ENCODE data around the gene DYNC2LI1.
"Not testable (repeated sequence)": the region's sequence is repeated elsewhere in the genome, so short reads cannot be mapped to it uniquely, and the experiment has no call there.

DYNC2LI1 gene

DNA sequence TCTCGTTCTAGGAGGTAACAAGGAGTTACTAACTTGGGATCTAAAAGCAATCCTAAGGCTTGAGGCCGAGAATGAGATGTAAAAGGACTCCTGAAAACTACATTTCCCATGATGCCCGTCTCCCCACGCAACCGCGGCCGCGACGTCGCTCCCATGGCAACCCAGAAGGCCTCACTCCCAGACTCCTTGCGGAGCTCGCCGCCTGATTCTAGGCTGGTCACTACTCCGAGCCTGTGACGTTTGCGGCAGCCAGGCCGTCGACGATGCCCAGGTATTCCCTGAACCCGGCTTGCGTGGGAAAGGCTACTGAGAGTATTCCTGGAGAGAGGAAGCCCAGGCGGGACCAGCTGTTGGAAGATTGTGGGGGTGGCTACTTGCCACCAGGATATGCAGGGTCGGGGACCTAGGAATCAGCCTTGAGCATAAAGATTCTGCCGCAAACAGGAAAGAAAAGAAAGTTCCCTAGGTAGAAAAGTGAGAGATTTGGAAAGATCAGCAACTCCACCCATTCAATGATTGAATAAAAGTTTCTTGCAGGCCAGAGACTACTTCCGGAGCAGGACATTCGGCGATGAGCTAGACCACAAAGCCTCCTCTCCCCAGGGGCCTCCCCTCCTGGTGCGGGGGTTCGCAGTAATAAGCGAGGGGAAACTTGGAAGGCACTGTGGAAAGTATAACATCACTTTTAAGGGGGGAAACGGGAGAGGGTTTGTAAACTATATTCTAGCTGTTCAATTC, at the start of gene DYNC2LI1:
TSS of gene DYNC2LI1 (plus strand) at position 164 of the 738 bp plus-strand sequence. CDS start at position 264, 100 bp downstream.
- Histone ChIP-seq H3K36me3 (ENCODE audit: control insufficient read depth, low read depth, low read length) (no peaks in the 10 kb centered on the region), H3K27me3 (ENCODE audit: control insufficient read depth, insufficient read depth, low read length) (no peaks in the 10 kb centered on the region), H3K27ac (ENCODE audit: low read length) (no peak within 1 kb of the TSS), H3K4me3 (ENCODE audit: low read length) (peak within 1 kb of the TSS; percentile 80), H3K9me3 (ENCODE audit: control insufficient read depth, low read depth, low read length) (no peaks in the 10 kb centered on the region), H3K9ac (ENCODE audit: low read length) (peak within 1 kb of the TSS; percentile 67), H3K4me1 (ENCODE audit: control insufficient read depth, low read depth, low read length) (no peaks in the 10 kb centered on the region)

DNA sequence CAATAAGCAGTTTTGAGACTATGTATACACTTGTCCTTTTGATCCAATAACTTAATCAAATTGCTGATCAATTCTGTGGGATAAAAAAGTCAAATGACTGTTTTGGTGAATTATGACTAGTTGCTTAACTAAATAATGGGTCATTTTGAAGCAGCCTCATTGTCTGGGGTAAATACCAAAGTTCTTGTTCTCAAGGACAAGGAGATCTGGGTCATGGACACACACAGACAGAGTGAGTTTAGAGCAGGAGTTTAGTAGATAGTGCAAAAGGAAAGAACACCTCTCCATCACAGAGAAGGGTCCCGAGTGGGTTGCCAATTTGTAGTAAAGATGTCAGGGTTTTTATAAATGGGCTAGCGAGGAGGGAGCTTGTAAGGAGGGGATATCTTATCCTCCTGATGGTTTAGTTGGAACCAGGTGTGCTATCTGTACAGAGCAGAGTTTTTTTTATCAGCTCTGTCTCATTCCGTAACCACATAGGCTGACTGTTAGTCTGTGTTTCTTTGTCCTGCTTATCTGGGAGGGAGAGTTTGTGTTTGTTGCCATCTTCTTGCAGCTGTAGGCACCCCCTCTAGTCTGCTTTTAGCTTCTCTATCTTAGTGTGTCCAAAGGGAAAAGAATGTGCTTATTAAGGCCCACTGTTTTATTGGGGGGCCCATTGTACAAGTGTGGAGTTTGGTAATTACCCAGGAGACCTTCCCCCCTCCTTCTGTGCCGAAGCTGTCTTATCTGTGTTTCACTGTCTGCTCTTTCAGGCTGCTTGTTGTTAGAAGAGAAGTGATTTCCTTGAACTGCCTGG, 48.9 kb upstream of the DYNC2LI1 start:
- no peaks in the 10 kb centered on the region for H3K36me3 ChIP-seq (ENCODE audit: control insufficient read depth, low read depth, low read length)
- H3K9me3 ChIP-seq (ENCODE audit: control insufficient read depth, low read depth, low read length), result no peaks in the 10 kb centered on the region
- no peak overlapping the region for H3K9ac ChIP-seq (ENCODE audit: low read length)
- H3K27me3 ChIP-seq (ENCODE audit: control insufficient read depth, insufficient read depth, low read length), result no peaks in the 10 kb centered on the region
- peaks cover 8% of the 10 kb centered on the region for H3K4me1 ChIP-seq (ENCODE audit: control insufficient read depth, low read depth, low read length)
- no peak overlapping the region for H3K27ac ChIP-seq (ENCODE audit: low read length)
- no peak overlapping the region for H3K4me3 ChIP-seq (ENCODE audit: low read length)

DNA sequence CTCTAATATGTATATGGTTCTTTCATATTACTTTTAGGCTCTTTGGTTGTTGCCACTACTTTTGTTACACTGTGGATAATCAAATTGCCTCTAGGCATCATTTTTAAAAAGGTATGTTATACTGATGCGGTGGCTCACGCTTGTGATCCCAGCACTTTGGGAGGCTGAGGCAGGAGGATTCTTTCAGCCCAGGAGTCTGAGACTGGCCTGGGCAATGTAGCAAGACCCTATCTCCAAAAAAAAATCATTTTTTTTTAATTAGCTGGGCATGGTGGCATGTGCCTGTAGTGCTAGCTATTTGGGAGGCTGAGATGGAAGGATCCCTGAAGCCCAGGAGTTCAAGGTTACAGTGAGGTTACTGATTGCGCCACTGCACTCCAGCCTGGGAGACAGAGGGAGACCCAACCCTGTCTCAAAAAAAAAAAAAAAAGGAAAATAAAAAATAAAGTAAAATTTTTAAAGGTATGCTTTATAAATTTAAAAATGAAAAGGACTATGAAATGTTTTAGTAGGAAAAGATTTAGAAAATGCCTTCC, 48.1 kb upstream of the DYNC2LI1 start:
- Histone ChIP-seq H3K27me3 (ENCODE audit: control insufficient read depth, insufficient read depth, low read length) (no peaks in the 10 kb centered on the region), H3K27ac (ENCODE audit: low read length) (no peak overlapping the region), H3K4me1 (ENCODE audit: control insufficient read depth, low read depth, low read length) (peaks cover 8% of the 10 kb centered on the region), H3K9ac (ENCODE audit: low read length) (no peak overlapping the region), H3K4me3 (ENCODE audit: low read length) (no peak overlapping the region), H3K36me3 (ENCODE audit: control insufficient read depth, low read depth, low read length) (no peaks in the 10 kb centered on the region), H3K9me3 (ENCODE audit: control insufficient read depth, low read depth, low read length) (no peaks in the 10 kb centered on the region)

DNA sequence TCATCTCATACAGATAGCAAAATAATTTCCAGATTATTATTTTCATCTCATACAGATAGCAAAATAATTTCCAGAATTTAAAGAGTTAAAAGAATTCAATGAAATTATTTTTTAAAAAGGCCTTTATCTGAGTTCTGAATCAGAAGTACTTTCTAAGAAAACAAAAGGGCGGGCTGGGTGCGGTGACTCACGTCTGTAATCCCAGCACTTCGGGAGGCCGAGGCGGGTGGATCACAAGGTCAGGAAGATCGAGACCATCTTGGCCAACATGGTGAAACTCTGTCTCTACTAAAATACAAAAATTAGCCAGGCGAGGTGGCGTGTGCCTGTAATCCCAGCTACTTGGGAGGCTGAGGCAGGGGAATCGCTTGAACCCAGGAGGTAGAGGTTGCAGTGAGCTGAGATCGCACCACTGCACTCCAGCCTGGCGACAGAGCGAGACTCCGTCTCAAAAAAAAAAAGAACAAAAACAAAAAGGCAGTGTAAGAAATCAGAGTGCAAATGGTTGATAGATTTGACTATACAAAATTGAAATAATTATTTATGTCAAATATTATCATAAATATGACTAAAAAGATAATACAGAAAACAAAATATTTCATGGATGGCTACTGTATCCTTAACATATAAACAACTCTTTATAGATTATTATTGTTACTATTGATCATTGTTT, 46.7 kb upstream of the DYNC2LI1 start:
- H3K4me1 ChIP-seq (ENCODE audit: control insufficient read depth, low read depth, low read length); H3K36me3 ChIP-seq (ENCODE audit: control insufficient read depth, low read depth, low read length); H3K27me3 ChIP-seq (ENCODE audit: control insufficient read depth, insufficient read depth, low read length); H3K9ac ChIP-seq (ENCODE audit: low read length); H3K9me3 ChIP-seq (ENCODE audit: control insufficient read depth, low read depth, low read length); H3K4me3 ChIP-seq (ENCODE audit: low read length); H3K27ac ChIP-seq (ENCODE audit: low read length): not testable (repeated sequence)

DNA sequence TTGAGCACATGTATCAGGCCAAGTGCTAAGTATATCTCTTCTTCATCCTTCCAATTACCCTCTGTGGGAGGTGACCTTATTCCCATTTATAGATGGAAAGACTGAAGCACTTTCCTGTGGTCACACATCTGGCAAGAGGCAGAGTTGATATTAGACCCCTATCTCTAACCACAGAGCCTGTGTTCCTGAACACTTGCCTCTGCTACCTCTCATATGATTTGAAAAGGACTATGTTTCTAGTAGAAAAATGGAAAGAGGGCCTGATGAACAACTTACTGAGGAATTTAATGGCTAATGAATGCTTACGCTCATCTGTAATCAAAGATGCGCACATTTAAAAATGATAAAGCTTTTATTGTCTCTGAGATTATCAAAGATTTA, 46.2 kb upstream of the DYNC2LI1 start:
- no peaks in the 10 kb centered on the region for H3K9me3 ChIP-seq (ENCODE audit: control insufficient read depth, low read depth, low read length)
- H3K4me1 ChIP-seq (ENCODE audit: control insufficient read depth, low read depth, low read length), result peaks cover 8% of the 10 kb centered on the region
- H3K4me3 ChIP-seq (ENCODE audit: low read length), result no peak overlapping the region
- H3K9ac ChIP-seq (ENCODE audit: low read length), result no peak overlapping the region
- H3K27me3 ChIP-seq (ENCODE audit: control insufficient read depth, insufficient read depth, low read length), result no peaks in the 10 kb centered on the region
- no peak overlapping the region for H3K27ac ChIP-seq (ENCODE audit: low read length)
- H3K36me3 ChIP-seq (ENCODE audit: control insufficient read depth, low read depth, low read length), result no peaks in the 10 kb centered on the region

DNA sequence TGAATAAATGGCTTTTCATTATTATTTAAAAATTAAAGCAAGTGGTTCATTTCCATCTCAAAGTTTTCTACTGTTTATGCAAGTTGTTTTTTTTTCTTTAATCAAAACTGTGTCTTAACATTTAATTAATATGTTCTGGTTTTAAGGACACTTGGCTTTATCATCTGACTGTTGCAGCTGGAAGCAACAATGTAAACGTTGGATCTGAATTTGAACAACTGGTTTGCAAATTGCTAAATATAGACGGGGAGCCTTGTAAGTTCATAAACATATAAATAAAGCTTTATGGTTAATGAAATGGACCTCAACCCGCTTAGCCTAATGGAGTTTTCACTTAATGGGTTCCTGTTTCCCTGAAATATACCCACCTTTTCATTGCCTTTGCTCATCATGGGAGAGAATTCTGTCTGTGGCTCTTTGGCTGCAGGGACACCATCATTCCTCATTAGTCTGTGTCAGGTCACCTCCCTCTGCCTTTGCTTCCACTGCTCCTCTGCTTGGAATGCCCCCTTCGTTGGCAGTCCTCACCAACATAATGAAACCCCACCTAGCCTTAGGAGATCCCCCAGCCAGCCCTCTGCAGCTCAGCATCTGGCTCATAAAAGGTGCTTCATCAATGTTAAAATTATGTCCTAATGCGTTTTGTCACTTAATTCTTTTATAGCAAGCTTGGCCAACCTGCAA, 44.2 kb upstream of the DYNC2LI1 start:
- Histone ChIP-seq H3K9me3 (ENCODE audit: control insufficient read depth, low read depth, low read length) (no peaks in the 10 kb centered on the region), H3K4me3 (ENCODE audit: low read length) (no peak overlapping the region), H3K27ac (ENCODE audit: low read length) (no peak overlapping the region), H3K27me3 (ENCODE audit: control insufficient read depth, insufficient read depth, low read length) (no peaks in the 10 kb centered on the region), H3K36me3 (ENCODE audit: control insufficient read depth, low read depth, low read length) (no peaks in the 10 kb centered on the region), H3K9ac (ENCODE audit: low read length) (no peak overlapping the region), H3K4me1 (ENCODE audit: control insufficient read depth, low read depth, low read length) (peaks cover 8% of the 10 kb centered on the region)

DNA sequence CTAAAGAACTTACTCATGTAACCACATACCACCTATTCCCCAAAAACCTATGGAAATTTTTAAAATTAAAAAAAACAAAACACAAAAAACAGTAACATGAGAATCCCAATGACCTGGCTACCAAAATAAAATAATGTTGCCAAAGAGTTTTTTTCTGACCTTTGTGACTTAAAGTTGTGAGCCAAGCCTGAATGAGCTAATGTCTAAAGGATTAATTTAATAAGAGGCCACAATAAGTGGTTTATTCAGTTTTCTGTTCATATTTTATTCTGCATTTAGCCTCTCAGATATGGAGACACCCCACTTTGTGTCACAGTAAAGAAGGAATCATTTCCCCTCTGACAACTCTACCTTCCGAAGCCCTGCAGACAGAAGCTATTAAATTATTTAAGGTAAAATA, 42.6 kb upstream of the DYNC2LI1 start:
- no peaks in the 10 kb centered on the region for H3K9me3 ChIP-seq (ENCODE audit: control insufficient read depth, low read depth, low read length)
- no peak overlapping the region for H3K9ac ChIP-seq (ENCODE audit: low read length)
- H3K27me3 ChIP-seq (ENCODE audit: control insufficient read depth, insufficient read depth, low read length), result no peaks in the 10 kb centered on the region
- H3K4me3 ChIP-seq (ENCODE audit: low read length), result no peak overlapping the region
- no peaks in the 10 kb centered on the region for H3K36me3 ChIP-seq (ENCODE audit: control insufficient read depth, low read depth, low read length)
- H3K4me1 ChIP-seq (ENCODE audit: control insufficient read depth, low read depth, low read length), result peaks cover 8% of the 10 kb centered on the region
- no peak overlapping the region for H3K27ac ChIP-seq (ENCODE audit: low read length)

DNA sequence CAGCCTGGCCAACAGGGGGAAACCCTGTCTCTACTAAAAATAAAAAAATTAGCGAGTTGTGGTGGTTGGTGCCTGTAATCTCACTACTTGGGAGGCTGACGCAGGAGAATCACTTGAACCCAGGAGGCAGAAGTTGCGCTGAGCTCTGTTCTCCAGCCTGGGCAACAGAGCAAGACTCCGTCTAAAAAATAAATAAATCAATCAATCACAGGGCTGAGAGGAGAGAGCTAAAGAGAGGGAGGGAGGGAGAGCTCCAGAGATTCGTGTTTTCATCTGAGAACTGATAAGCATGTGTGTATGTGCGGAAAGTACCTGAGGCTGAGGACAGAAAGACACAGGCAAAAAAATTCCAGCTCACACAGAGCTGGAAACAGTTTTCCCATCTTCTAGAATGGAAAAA, 37.2 kb upstream of the DYNC2LI1 start:
- Histone ChIP-seq H3K9me3 (ENCODE audit: control insufficient read depth, low read depth, low read length) (no peaks in the 10 kb centered on the region), H3K4me3 (ENCODE audit: low read length) (no peak overlapping the region), H3K9ac (ENCODE audit: low read length) (no peak overlapping the region), H3K27ac (ENCODE audit: low read length) (no peak overlapping the region), H3K4me1 (ENCODE audit: control insufficient read depth, low read depth, low read length) (no peaks in the 10 kb centered on the region), H3K27me3 (ENCODE audit: control insufficient read depth, insufficient read depth, low read length) (no peaks in the 10 kb centered on the region), H3K36me3 (ENCODE audit: control insufficient read depth, low read depth, low read length) (no peaks in the 10 kb centered on the region)

DNA sequence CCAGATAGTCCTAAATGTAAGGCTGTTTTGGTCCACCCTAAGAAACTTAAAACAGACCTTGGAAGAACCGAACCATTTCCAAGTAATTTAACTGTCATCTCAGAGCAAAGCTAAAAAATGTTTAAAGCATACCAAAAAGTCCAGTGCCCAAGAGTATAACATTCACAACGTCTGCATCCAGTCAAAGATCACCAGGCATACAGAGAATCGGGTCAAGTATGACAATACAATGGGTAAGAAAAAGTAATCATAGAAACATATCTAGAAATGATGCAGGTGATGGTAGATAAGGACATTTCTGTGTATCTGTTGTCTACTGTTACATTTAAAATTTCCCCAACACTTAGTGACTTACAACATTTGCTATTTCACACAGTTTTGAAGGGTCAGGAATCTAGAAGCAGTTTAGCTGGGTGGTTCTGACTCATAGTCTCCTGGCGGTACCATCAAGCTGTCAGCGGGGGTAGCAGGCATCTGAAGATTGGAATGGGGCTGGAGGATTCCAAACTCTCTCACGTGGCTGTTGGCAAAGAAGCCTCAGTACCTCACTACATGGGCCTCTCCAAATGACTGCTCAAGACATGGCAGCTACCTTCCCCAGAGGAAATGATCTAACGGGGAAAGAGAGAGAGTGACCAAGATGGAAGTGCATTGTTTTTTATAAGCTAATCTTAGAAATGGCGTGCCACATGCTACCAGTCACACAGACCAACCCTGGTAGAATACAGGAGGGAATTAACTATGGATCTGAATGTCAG, 36.6 kb upstream of the DYNC2LI1 start:
- H3K36me3 ChIP-seq (ENCODE audit: control insufficient read depth, low read depth, low read length), result no peaks in the 10 kb centered on the region
- H3K4me3 ChIP-seq (ENCODE audit: low read length), result no peak overlapping the region
- H3K9ac ChIP-seq (ENCODE audit: low read length), result no peak overlapping the region
- no peaks in the 10 kb centered on the region for H3K4me1 ChIP-seq (ENCODE audit: control insufficient read depth, low read depth, low read length)
- no peaks in the 10 kb centered on the region for H3K9me3 ChIP-seq (ENCODE audit: control insufficient read depth, low read depth, low read length)
- H3K27me3 ChIP-seq (ENCODE audit: control insufficient read depth, insufficient read depth, low read length), result no peaks in the 10 kb centered on the region
- no peak overlapping the region for H3K27ac ChIP-seq (ENCODE audit: low read length)

DNA sequence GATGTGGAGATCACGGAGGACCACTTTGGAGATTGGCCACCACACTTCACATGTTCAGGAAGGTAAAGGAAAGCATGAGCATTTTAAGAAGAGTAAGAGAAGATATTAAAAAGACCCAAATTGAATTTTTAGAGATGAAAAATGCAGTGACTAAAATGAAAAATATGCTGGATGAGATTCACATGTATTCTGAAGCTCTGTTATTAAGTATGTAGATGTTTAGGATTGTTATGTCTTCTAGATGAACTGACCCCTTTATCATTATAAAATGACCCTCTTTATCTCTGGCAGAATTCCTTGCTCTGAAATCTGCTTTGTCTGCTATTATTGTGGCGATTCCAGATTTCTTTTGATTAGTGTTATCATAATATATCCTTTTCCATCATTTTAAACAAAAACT, 36.0 kb upstream of the DYNC2LI1 start:
- H3K27ac ChIP-seq (ENCODE audit: low read length), result no peak overlapping the region

More for the DNA sequence above, 36.0 kb upstream of the DYNC2LI1 start:
- Histone ChIP-seq H3K4me3 (ENCODE audit: low read length) (no peak overlapping the region), H3K4me1 (ENCODE audit: control insufficient read depth, low read depth, low read length) (no peaks in the 10 kb centered on the region), H3K9ac (ENCODE audit: low read length) (no peak overlapping the region), H3K9me3 (ENCODE audit: control insufficient read depth, low read depth, low read length) (no peaks in the 10 kb centered on the region), H3K36me3 (ENCODE audit: control insufficient read depth, low read depth, low read length) (no peaks in the 10 kb centered on the region), H3K27me3 (ENCODE audit: control insufficient read depth, insufficient read depth, low read length) (no peaks in the 10 kb centered on the region)

Measured in iPS-18a (cell line).